Upper lobe of right lung (tissue), 1 donor: ENCODE data around the gene SPATA20. TPM values are rescaled to one million over a fixed set of nuclear protein-coding genes. Genes with fewer than 3 reads are reported as not detected.

Experiments
- ATAC-seq: fragments of 200-7000 bp; cut with Tn5 transposase; one replicate; pipeline ENCODE4 v1.9.1; 2020; ENCODE audit warnings: mild to moderate bottlenecking, moderate library complexity
- DNase-seq: peaks from one replicate; pipeline ENCODE4 v3.0.0-alpha.2; 2020
- H3K27ac ChIP-seq: fragments of 200-600 bp; one replicate; pipeline ENCODE4 v1.8.0; 2022
- H3K27me3 ChIP-seq: fragments of 200-600 bp; one replicate; pipeline ENCODE4 v1.8.0; 2022; ENCODE audit warnings: mild to moderate bottlenecking
- H3K36me3 ChIP-seq: fragments of 200-600 bp; one replicate; pipeline ENCODE4 v1.8.0; 2022
- H3K4me1 ChIP-seq: fragments of 200-600 bp; one replicate; pipeline ENCODE4 v1.8.0; 2022
- H3K4me3 ChIP-seq: fragments of 200-600 bp; one replicate; pipeline ENCODE4 v1.8.0; 2022; ENCODE audit warnings: mild to moderate bottlenecking
- H3K9me3 ChIP-seq: fragments of 200-600 bp; one replicate; pipeline ENCODE4 v1.8.0; 2022
- intact Hi-C: fragments of 100-400 bp; cut with DNase I; formaldehyde crosslinking; loops from one replicate; pipeline ENCODE4 v1.11.0; 2022
- total RNA-seq: library from RNA; stranded (reverse); fragmentation: NEBNext Ultra II Directional; extraction: Animal tissue kit (Norgen Biotek cat#: 25700); gene quantifications from one replicate; pipeline ENCODE4 v1.2.1, GENCODE V29; 2021
- TF ChIP-seq, protein P1 (sequence below): fragments of 200-600 bp; IDR thresholded peaks from one replicate; pipeline ENCODE4 v1.8.0; 2022; ENCODE audit warnings: antibody characterized with exemption
- donor health status: DM: no; HTN: yes; CAD: no; lungs with severe emphysema.

The SPATA20 gene
- total RNA-seq, 1 donor from 2014 or later = 31.6 TPM

DNA sequence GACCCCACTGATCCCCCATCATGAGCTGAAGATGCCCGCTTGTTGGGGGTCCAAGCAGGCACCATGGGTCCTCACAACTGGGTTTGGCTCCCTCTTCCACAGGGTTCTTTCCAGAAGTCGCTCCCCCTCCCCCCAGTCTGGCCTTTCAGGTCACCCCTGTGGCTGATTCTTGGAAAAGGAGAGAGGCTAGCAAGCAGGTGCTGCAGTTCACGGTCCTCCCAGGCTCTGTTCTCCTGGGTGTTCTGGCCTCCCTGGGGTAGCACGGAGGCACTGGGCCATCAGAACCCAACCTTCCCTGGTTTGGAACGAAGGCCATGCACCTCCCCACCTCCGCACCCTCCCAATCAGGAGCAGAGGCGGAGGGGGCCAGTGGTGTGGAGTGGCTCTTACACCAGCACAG is 32.4 kb downstream of the SPATA20 start:
- DNase-seq (no peak), ATAC-seq (no peak)
- Histone ChIP-seq H3K9me3 (no peaks in the 10 kb centered on the region), H3K27ac (no peak overlapping the region), H3K27me3 (no peaks in the 10 kb centered on the region), H3K36me3 (no peaks in the 10 kb centered on the region), H3K4me1 (no peaks in the 10 kb centered on the region), H3K4me3 (no peak overlapping the region)
- intact Hi-C loops = no loop called here
- TF ChIP-seq, protein P1, sequence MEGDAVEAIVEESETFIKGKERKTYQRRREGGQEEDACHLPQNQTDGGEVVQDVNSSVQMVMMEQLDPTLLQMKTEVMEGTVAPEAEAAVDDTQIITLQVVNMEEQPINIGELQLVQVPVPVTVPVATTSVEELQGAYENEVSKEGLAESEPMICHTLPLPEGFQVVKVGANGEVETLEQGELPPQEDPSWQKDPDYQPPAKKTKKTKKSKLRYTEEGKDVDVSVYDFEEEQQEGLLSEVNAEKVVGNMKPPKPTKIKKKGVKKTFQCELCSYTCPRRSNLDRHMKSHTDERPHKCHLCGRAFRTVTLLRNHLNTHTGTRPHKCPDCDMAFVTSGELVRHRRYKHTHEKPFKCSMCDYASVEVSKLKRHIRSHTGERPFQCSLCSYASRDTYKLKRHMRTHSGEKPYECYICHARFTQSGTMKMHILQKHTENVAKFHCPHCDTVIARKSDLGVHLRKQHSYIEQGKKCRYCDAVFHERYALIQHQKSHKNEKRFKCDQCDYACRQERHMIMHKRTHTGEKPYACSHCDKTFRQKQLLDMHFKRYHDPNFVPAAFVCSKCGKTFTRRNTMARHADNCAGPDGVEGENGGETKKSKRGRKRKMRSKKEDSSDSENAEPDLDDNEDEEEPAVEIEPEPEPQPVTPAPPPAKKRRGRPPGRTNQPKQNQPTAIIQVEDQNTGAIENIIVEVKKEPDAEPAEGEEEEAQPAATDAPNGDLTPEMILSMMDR = no peak

DNA sequence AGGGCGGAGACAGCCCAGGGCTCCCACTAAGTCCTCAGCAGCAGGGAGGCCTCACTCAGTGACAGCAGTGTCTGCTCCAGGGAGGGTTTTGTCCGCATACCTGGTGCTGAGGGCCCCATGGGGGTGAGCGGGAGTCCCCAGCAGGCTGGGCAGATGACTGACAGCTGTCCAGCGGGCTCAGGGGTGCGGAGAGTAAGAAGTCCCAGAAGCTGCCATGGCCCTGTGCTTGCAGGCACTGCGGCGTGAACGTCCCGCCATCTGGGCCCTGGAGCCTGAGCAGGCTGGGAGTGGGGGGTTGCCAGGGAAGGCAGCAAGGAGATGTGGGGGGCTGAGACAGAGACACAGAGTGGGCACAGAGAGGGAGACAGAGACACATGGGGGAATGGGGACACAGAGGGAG is 33.7 kb downstream of the SPATA20 start:
- no peak for DNase-seq
- Histone ChIP-seq H3K9me3 (no peaks in the 10 kb centered on the region), H3K4me1 (no peaks in the 10 kb centered on the region), H3K27ac (no peak overlapping the region), H3K36me3 (no peaks in the 10 kb centered on the region), H3K4me3 (no peak overlapping the region), H3K27me3 (no peaks in the 10 kb centered on the region)
- ATAC-seq = no peak
- intact Hi-C loops = no loop called here
- TF ChIP-seq, protein P1 = no peak

DNA sequence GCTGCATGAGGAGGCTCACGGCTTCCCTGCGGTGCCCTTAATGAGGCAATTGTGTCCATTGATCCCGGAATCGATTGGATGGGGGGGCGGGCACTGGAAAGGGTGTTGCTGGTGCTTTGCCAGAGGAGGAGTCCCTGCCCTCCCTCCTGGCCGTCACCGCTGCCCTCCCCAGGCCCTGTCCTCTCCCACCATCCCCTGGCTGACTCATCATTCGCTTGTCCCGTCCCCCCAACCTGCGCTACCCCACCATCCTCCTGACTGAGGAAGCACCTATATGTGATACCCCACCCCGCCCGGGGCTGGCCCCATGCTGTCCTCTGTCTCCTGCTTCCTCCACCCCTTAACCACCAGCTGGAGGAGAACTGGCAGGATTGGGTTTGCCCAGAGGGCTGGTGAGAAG is 34.3 kb downstream of the SPATA20 start:
- no peak overlapping the region for H3K27ac ChIP-seq
- H3K4me3 ChIP-seq = no peak overlapping the region
- ATAC-seq (no peak), DNase-seq (no peak)
- no peaks in the 10 kb centered on the region for H3K9me3 ChIP-seq
- H3K36me3 ChIP-seq = no peaks in the 10 kb centered on the region
- TF ChIP-seq, protein P1 = no peak
- H3K4me1 ChIP-seq = no peaks in the 10 kb centered on the region
- intact Hi-C loops = no loop called here
- no peaks in the 10 kb centered on the region for H3K27me3 ChIP-seq

DNA sequence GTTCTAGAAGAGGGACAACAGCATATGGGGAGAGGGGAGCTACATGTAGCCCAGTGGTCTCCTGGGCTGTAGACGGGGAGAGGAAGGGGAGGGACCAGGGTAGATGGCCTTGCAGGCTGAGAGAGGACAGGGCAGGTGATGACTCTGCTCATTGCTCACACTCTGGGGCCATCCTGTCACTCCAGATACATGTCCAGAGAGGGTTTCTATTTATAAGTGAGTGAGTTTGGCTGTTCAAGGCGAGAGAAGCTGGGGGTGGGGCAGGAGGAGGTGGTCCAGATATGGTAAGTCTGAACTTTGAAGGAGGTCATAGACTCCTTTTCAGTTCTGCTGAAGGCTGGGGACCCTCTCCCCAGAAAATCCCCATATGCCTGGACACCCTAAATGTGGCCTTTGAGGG is 35.8 kb downstream of the SPATA20 start:
- Histone ChIP-seq H3K27me3 (no peaks in the 10 kb centered on the region), H3K4me1 (no peaks in the 10 kb centered on the region), H3K36me3 (no peaks in the 10 kb centered on the region), H3K4me3 (no peak overlapping the region), H3K27ac (no peak overlapping the region), H3K9me3 (no peaks in the 10 kb centered on the region)
- DNase-seq (no peak), ATAC-seq (no peak)
- intact Hi-C loops = no loop called here
- TF ChIP-seq, protein P1 = no peak

DNA sequence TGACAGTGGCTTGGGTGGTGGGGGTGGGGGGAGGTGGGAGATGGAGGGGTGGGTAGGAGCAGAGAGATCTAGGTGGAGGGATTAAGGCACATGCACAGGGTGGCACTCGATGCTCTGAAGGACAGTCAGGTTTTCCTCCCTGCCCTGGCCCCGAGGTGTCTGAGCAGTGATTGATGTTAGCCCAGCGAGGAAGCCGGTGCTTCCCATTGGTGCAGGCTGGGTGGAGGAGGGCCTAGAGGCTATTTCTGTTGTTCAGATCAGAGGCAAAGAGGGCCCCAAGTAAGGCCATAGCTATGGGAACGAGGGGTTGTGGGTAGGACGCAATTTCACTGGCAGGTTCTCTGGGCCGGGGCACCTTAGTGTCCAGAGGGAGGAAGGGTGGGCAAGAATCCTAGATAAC is 36.7 kb downstream of the SPATA20 start:
- TF ChIP-seq, protein P1 = no peak
- H3K9me3 ChIP-seq = no peaks in the 10 kb centered on the region
- no peaks in the 10 kb centered on the region for H3K36me3 ChIP-seq
- H3K27me3 ChIP-seq = no peaks in the 10 kb centered on the region
- DNase-seq = no peak
- ATAC-seq = no peak
- peaks cover 1% of the 10 kb centered on the region for H3K4me1 ChIP-seq
- intact Hi-C loops = no loop called here
- no peak overlapping the region for H3K4me3 ChIP-seq
- H3K27ac ChIP-seq = no peak overlapping the region

DNA sequence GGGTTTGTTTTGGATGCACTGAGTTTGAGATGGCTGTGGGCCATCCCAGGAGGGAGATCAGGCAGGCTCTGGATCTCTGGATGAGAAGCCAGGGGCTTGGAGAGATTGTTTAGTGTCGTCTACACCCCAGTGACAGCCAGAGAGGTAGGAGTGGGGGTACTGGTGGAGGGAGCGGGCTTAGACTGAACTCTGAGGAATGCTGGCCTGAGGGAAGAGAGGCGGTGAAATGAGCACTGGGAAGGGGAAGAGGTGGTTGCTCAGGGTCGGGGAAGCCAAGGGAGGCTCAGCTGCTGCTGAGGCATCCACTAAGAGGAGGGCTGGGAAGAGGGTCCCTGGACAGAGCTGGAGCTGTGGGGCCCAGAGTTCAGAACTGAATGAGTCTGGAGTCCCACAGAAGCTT is 37.1 kb downstream of the SPATA20 start:
- intact Hi-C loops = no loop called here
- Histone ChIP-seq H3K4me1 (peaks cover 6% of the 10 kb centered on the region), H3K27me3 (no peaks in the 10 kb centered on the region), H3K27ac (no peak overlapping the region), H3K4me3 (no peak overlapping the region), H3K36me3 (no peaks in the 10 kb centered on the region), H3K9me3 (no peaks in the 10 kb centered on the region)
- TF ChIP-seq, protein P1 = no peak
- no peak for DNase-seq
- ATAC-seq = no peak
